SK-N-SH (cell line): ENCODE measurements around the gene IFNW1. TPM values are rescaled to one million over a fixed set of nuclear protein-coding genes. Genes with fewer than 3 reads are reported as not detected.

ENCODE experiments used
- CTCF ChIA-PET: fragments of 300-600, 350-600 bp; formaldehyde crosslinking; extraction: SDS; loops from one replicate; lab custom pipeline; 2021; lab: Yijun Ruan, JAX
- POLR2A ChIA-PET: fragments of 350-600 bp; sonication (Branson Sonifier 250); formaldehyde crosslinking; extraction: SDS; loops from one replicate; lab custom pipeline; 2020; ENCODE audit warnings: antibody characterized with exemption, inconsistent platforms; lab: Yijun Ruan, JAX
- DNase-seq: peaks from one replicate; pipeline ENCODE4 v3.0.0; 2012
- H2AFZ ChIP-seq: fragments of 200-600 bp; sonication (generic); 2 replicates; pipeline ENCODE4 v1.8.1; 2016; ENCODE audit warnings: antibody characterized with exemption, mild to moderate bottlenecking, low read depth
- H3F3A ChIP-seq: fragments of 200-600 bp; sonication (generic); replicated peaks from 2 replicates; pipeline ENCODE3; 2016; ENCODE audit warnings: antibody characterized with exemption, mild to moderate bottlenecking; ENCODE audit not compliant: insufficient read depth
- H3K27ac ChIP-seq, 2 experiments: fragments of 200-500 bp in 1 of 2; fragments of 200-600 bp in 1 of 2; sonication (Bioruptor generic) in 1 of 2; sonication (generic), shearing (Covaris generic) in 1 of 2; 2 replicates each; pipeline versions ENCODE4 v1.5.1 to v1.6.1; 2014 to 2016; ENCODE audit warnings: low read depth in 2 of 2, inconsistent platforms in 1 of 2, low read length in 1 of 2, mild to moderate bottlenecking in 1 of 2, mixed read lengths in 1 of 2
- H3K27me3 ChIP-seq: fragments of 200-600 bp; sonication (generic), shearing (Covaris generic); 2 replicates; pipeline ENCODE4 v1.6.1; 2016; ENCODE audit warnings: mixed run types; ENCODE audit not compliant: insufficient read depth
- H3K36me3 ChIP-seq, 2 experiments: fragments of 200-500 bp in 1 of 2; fragments of 200-600 bp in 1 of 2; sonication (Bioruptor generic) in 1 of 2; sonication (generic) in 1 of 2; replicated peaks in 1 of 2; 2 replicates each; pipeline versions ENCODE3 to v1.5.1; 2014 to 2016; ENCODE audit warnings: low read length in 1 of 2, mild to moderate bottlenecking in 1 of 2; ENCODE audit not compliant: insufficient read depth in 2 of 2, control insufficient read depth in 1 of 2
- H3K4me1 ChIP-seq, 2 experiments: fragments of 200-500 bp in 1 of 2; fragments of 200-600 bp in 1 of 2; sonication (Bioruptor generic) in 1 of 2; sonication (generic), shearing (Covaris generic) in 1 of 2; 2 replicates each; pipeline versions ENCODE4 v1.5.1 to v1.6.1; 2014 to 2016; ENCODE audit warnings: low read depth in 1 of 2, low read length in 1 of 2, mixed run types in 1 of 2; ENCODE audit not compliant: insufficient read depth in 2 of 2, control insufficient read depth in 1 of 2
- H3K4me2 ChIP-seq: fragments of 200-600 bp; sonication (generic), shearing (Covaris generic); 2 replicates; pipeline ENCODE4 v1.6.1; 2017; ENCODE audit warnings: mixed run types
- H3K4me3 ChIP-seq, 2 experiments: fragments of 200-500 bp in 1 of 2; fragments of 200-600 bp in 1 of 2; sonication (Bioruptor generic) in 1 of 2; sonication (generic), shearing (Covaris generic) in 1 of 2; 2 replicates each; pipeline versions ENCODE4 v1.5.1 to v1.8.1; 2014 to 2016; ENCODE audit warnings: low read depth in 2 of 2, inconsistent platforms in 1 of 2, low read length in 1 of 2, mild to moderate bottlenecking in 1 of 2, mixed read lengths in 1 of 2, moderate library complexity in 1 of 2
- H3K79me2 ChIP-seq: fragments of 200-600 bp; sonication (generic); 2 replicates; pipeline ENCODE4 v1.8.1; 2017; ENCODE audit warnings: mild to moderate bottlenecking; ENCODE audit not compliant: insufficient read depth
- H3K9ac ChIP-seq: fragments of 200-600 bp; sonication (generic); 2 replicates; pipeline ENCODE4 v1.6.1; 2017; ENCODE audit warnings: mixed run types
- H3K9me2 ChIP-seq: fragments of 200-600 bp; sonication (generic); 2 replicates; pipeline ENCODE4 v1.6.1; 2017; ENCODE audit warnings: mixed run types
- H3K9me3 ChIP-seq: fragments of 200-600 bp; sonication (generic); 2 replicates; pipeline ENCODE4 v1.6.1; 2017; ENCODE audit warnings: mixed run types, mild to moderate bottlenecking, moderate library complexity
- H4K20me1 ChIP-seq: fragments of 200-600 bp; sonication (generic); 2 replicates; pipeline ENCODE4 v1.6.1; 2017; ENCODE audit warnings: mild to moderate bottlenecking, mixed run types; ENCODE audit not compliant: insufficient read depth
- CTCF ChIP-seq: fragments of 200-600 bp; sonication (generic); IDR thresholded peaks from 2 replicates; pipeline ENCODE4 v1.6.1; 2017; ENCODE audit warnings: antibody characterized with exemption, mild to moderate bottlenecking, moderate library complexity
- ELF1 ChIP-seq: IDR thresholded peaks from 2 replicates; pipeline ENCODE4 v1.4.0; 2012
- EP300 ChIP-seq, 2 experiments: IDR thresholded peaks; 2 replicates each; pipeline versions ENCODE4 v1.4.0 to v1.6.1; 2012; ENCODE audit warnings: borderline replicate concordance in 1 of 2, low read depth in 1 of 2, low read length in 1 of 2
- EZH2phosphoT487 ChIP-seq: fragments of 200-600 bp; sonication (generic); IDR thresholded peaks from 2 replicates; pipeline ENCODE4 v1.6.1; 2017; ENCODE audit warnings: low read depth, mixed run types, mild to moderate bottlenecking, antibody characterized with exemption, moderate library complexity, borderline replicate concordance
- FOSL2 ChIP-seq: IDR thresholded peaks from 2 replicates; pipeline ENCODE4 v1.4.0; 2012; ENCODE audit warnings: low read depth, mild to moderate bottlenecking, moderate library complexity, borderline replicate concordance
- GABPA ChIP-seq: IDR thresholded peaks from 2 replicates; pipeline ENCODE4 v1.4.0; 2012; ENCODE audit warnings: low read depth, mild to moderate bottlenecking
- MXI1 ChIP-seq: IDR thresholded peaks from 2 replicates; pipeline ENCODE4 v1.6.1; 2012; ENCODE audit warnings: mild to moderate bottlenecking, low read depth, low read length, improper control_type of control experiment
- NRF1 ChIP-seq: IDR thresholded peaks from 2 replicates; pipeline ENCODE4 v1.6.1; 2012; ENCODE audit warnings: low read depth, mild to moderate bottlenecking, low read length
- PBX3 ChIP-seq: IDR thresholded peaks from 2 replicates; pipeline ENCODE4; 2012
- RAD21 ChIP-seq: IDR thresholded peaks from 2 replicates; pipeline ENCODE4 v1.6.1; 2012; ENCODE audit warnings: mild to moderate bottlenecking, low read length
- RXRA ChIP-seq: IDR thresholded peaks from 2 replicates; pipeline ENCODE4 v1.4.0; 2012; ENCODE audit warnings: low read depth, mild to moderate bottlenecking, borderline replicate concordance
- SMC3 ChIP-seq: IDR thresholded peaks from 2 replicates; pipeline ENCODE4 v1.6.1; 2012; ENCODE audit warnings: low read depth, low read length, improper control_type of control experiment
- TEAD4 ChIP-seq: IDR thresholded peaks from 2 replicates; pipeline ENCODE4 v1.4.0; 2012; ENCODE audit warnings: mild to moderate bottlenecking, borderline replicate concordance; ENCODE audit not compliant: insufficient read depth
- ZBTB33 ChIP-seq: IDR thresholded peaks from 2 replicates; pipeline ENCODE4 v1.4.0; 2012; ENCODE audit warnings: low read depth, borderline replicate concordance
- WGBS: methylation state at CpG from one replicate; pipeline ENCODE4 v1.1.6; 2017; ENCODE audit warnings: low lambda C conversion rate; 5-methylcytosine and 5-hydroxymethylcytosine counted together
- polyA plus RNA-seq, 3 experiments: library from polyadenylated mRNA; depleted of rRNA; stranded (reverse); fragments of >200 nt; gene quantifications; 2 replicates each; pipeline ENCODE4 v1.2.3, GENCODE V29; 2012
- TF ChIP-seq, protein P1 (sequence below): IDR thresholded peaks from 2 replicates; pipeline ENCODE4 v1.4.0; 2012; ENCODE audit warnings: low read depth, borderline replicate concordance
- TF ChIP-seq, protein P2 (sequence below): fragments of 150-350 bp; IDR thresholded peaks from 2 replicates; pipeline ENCODE4 v1.6.1; 2017; ENCODE audit warnings: antibody characterized with exemption, low read length, low read depth, borderline replicate concordance

IFNW1 gene
- polyA plus RNA-seq, 1 of the 3 experiments (the other 2 are of a cell fraction): not detected

- H3K9me2 ChIP-seq: no peaks in the 10 kb centered on the region
- no peaks in the 10 kb centered on the region for H3K79me2 ChIP-seq
- no peak overlapping the region for H3K9ac ChIP-seq
- 26% methylated on average over 2 of the region's 2 CpGs for WGBS
- no peaks in the 10 kb centered on the region for H3K36me3 ChIP-seq
- no peak overlapping the region for H2AFZ ChIP-seq
- H3K27me3 ChIP-seq: no peaks in the 10 kb centered on the region
- ChIA-PET POLR2A (interaction anchor here (0.6 kb wide), 1 partner anchor 760 kb away, joined by 5 read pairs; no protein-coding TSS in a partner anchor), CTCF (interaction anchor here (0.9 kb wide), 1 partner anchor 173 kb away, joined by 3 read pairs; no protein-coding TSS in a partner anchor)
- H3K4me3 ChIP-seq: no peak overlapping the region
- H3K4me1 ChIP-seq: no peaks in the 10 kb centered on the region
- TF ChIP-seq, protein P1, sequence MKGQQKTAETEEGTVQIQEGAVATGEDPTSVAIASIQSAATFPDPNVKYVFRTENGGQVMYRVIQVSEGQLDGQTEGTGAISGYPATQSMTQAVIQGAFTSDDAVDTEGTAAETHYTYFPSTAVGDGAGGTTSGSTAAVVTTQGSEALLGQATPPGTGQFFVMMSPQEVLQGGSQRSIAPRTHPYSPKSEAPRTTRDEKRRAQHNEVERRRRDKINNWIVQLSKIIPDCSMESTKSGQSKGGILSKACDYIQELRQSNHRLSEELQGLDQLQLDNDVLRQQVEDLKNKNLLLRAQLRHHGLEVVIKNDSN: no peak
- TF ChIP-seq MXI1 (no peak), TEAD4 (no peak), EZH2phosphoT487 (no peak), ELF1 (no peak), RXRA (no peak)
- TF ChIP-seq, protein P2, sequence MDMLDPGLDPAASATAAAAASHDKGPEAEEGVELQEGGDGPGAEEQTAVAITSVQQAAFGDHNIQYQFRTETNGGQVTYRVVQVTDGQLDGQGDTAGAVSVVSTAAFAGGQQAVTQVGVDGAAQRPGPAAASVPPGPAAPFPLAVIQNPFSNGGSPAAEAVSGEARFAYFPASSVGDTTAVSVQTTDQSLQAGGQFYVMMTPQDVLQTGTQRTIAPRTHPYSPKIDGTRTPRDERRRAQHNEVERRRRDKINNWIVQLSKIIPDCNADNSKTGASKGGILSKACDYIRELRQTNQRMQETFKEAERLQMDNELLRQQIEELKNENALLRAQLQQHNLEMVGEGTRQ: no peak
- no peak for DNase-seq
- no peaks in the 10 kb centered on the region for H3K9me3 ChIP-seq
- H4K20me1 ChIP-seq: no peaks in the 10 kb centered on the region
- no peak overlapping the region for H3K27ac ChIP-seq
- no peak overlapping the region for H3K4me2 ChIP-seq
- no peaks in the 10 kb centered on the region for H3F3A ChIP-seq
Observed at GRCh38 chr9:21114311-21114710, 27.3 kb downstream of the IFNW1 start.

GRCh38 chr9:21110708-21111576 lies 30.7 kb downstream of the IFNW1 start:
- Histone ChIP-seq H4K20me1 (no peaks in the 10 kb centered on the region), H3K27ac (no peak overlapping the region), H3K4me2 (no peak overlapping the region), H2AFZ (no peak overlapping the region), H3K9me3 (no peaks in the 10 kb centered on the region), H3F3A (no peaks in the 10 kb centered on the region), H3K27me3 (no peaks in the 10 kb centered on the region), H3K9me2 (no peaks in the 10 kb centered on the region), H3K79me2 (no peaks in the 10 kb centered on the region), H3K4me1 (no peaks in the 10 kb centered on the region), H3K4me3 (no peak overlapping the region), H3K36me3 (no peaks in the 10 kb centered on the region), H3K9ac (no peak overlapping the region)
- peak; percentile 58 for DNase-seq
- WGBS: 19% methylated on average over 4 of the region's 4 CpGs
- CTCF ChIA-PET: interaction anchor here (0.6 to 3.3 kb wide), 72 partner anchors 8 to 1646 kb away, joined by 3 to 46 read pairs (median 4); partner anchors contain the start of genes FOCAD, HACD4, IFNB1 and MLLT3
- POLR2A ChIA-PET: no interaction called here
- TF ChIP-seq EZH2phosphoT487 (no peak), SMC3 (peak; percentile 69), CTCF (peak; percentile 91), GABPA (no peak), FOSL2 (no peak), PBX3 (peak; percentile 32), ZBTB33 (no peak), RAD21 (peak; percentile 96), EP300 (IDR thresholded peaks at IDR 0.05; ENCODE audit: borderline replicate concordance in 1 of 2, low read depth in 1 of 2, low read length in 1 of 2) (no peak), ELF1 (no peak), NRF1 (no peak)
